Measurements from ENCODE around the gene DSCAML1.

DNA sequence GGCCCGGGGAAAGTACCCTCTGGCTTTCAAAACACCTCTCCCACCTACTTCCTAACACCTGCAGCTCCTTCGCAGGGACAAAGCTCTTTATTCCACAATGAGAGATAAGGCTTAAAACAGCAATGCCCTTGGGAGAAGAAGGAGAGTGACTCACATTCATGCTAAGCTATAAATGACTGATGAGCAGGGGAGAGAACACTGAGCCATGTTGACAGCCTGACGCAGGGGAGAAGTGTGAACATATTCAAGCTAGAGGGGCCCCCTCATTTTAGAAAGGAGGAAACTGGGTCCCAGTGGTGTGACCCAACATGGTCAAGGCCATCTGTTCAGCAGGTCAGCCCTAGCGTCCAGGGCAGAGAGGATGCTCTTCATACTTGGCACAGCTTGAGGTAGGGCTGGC, 171.8 kb downstream of the DSCAML1 start:
- TF ChIP-seq POLR2A (IDR thresholded peaks at IDR 0.05), result no peak
- TF ChIP-seq, protein P1, sequence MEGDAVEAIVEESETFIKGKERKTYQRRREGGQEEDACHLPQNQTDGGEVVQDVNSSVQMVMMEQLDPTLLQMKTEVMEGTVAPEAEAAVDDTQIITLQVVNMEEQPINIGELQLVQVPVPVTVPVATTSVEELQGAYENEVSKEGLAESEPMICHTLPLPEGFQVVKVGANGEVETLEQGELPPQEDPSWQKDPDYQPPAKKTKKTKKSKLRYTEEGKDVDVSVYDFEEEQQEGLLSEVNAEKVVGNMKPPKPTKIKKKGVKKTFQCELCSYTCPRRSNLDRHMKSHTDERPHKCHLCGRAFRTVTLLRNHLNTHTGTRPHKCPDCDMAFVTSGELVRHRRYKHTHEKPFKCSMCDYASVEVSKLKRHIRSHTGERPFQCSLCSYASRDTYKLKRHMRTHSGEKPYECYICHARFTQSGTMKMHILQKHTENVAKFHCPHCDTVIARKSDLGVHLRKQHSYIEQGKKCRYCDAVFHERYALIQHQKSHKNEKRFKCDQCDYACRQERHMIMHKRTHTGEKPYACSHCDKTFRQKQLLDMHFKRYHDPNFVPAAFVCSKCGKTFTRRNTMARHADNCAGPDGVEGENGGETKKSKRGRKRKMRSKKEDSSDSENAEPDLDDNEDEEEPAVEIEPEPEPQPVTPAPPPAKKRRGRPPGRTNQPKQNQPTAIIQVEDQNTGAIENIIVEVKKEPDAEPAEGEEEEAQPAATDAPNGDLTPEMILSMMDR (IDR thresholded peaks at IDR 0.05), result no peak

All from tibial nerve (tissue), 3 donors.